Erythroblast (primary cell): Measurements from ENCODE around the gene C3orf85.

Source experiments
- DNase-seq, 2 experiments: peaks; one replicate each; lab custom pipeline; 2025; lab: John Stamatoyannopoulos, UW
- GATA1 ChIP-seq: IDR thresholded peaks from 2 replicates; pipeline ENCODE4 v1.6.1; 2011; ENCODE audit warnings: low read depth, mild to moderate bottlenecking, control low read depth, low read length, moderate library complexity
- POLR2A ChIP-seq: IDR thresholded peaks from 2 replicates; pipeline ENCODE4 v1.6.1; 2011; ENCODE audit warnings: mild to moderate bottlenecking, low read length

C3orf85 gene

GRCh38 chr3:109176726-109177125 is 40.2 kb downstream of the C3orf85 start:
- no peak for DNase-seq

GRCh38 chr3:109177908-109178307 is 41.4 kb downstream of the C3orf85 start:
- TF ChIP-seq GATA1 (no peak), POLR2A (no peak)
- no peak for DNase-seq

More at GRCh38 chr3:109176726-109177125, 40.2 kb downstream of the C3orf85 start:
- no peak for TF ChIP-seq POLR2A
- TF ChIP-seq GATA1 = no peak

- no peak for TF ChIP-seq POLR2A
- no peak for TF ChIP-seq GATA1
- DNase-seq = no peak
These were observed 42.2 kb downstream of the C3orf85 start for GRCh38 chr3:109178708-109179107.

DNA sequence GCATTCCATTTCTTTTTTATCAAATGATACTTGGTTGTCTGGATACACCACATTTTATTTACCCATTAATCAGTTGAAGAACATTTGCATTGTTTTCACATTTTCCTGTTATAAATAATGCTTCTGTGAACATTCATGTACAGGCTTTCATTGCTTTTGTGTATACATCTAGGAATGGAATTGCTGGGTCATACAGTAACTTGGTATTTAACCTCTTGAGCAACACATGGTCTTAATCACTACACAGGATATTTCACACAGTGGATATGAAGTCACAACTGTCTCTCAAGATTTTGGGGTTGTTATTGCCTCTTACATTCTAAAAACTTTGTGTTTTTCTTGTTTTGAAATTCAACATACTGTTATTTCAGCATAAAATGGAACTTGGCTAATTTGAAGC is 48.2 kb downstream of the C3orf85 start:
- TF ChIP-seq POLR2A = no peak
- TF ChIP-seq GATA1 = no peak
- DNase-seq = no peak

- DNase-seq = no peak
- TF ChIP-seq POLR2A (no peak), GATA1 (no peak)
These were observed 50.9 kb downstream of the C3orf85 start for GRCh38 chr3:109187390-109187789.

GRCh38 chr3:109188741-109189140 is 52.2 kb downstream of the C3orf85 start:
- no peak for DNase-seq
- no peak for TF ChIP-seq POLR2A
- no peak for TF ChIP-seq GATA1

DNA sequence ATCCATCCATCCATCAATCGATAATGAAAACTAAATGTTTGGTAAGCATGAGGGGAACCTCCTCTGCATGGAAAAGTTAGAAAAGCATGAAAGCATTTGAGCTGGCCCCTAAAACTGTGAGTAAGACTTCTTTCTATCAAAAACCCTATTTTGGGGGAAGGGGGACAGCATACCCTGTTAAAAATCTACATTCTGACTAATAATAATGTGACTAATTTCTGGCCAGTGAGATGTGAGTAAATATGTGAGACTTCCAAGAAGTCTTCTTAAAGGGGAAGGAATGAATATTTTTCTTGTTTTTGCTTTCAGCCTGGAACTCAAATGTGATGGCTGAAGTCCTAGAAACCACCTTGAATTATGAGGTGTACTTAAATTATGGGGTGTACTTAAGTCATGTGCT is 54.9 kb downstream of the C3orf85 start:
- TF ChIP-seq GATA1 (no peak), POLR2A (no peak)
- no peak for DNase-seq

- TF ChIP-seq GATA1 = no peak
- TF ChIP-seq POLR2A = no peak
These were observed 59.3 kb downstream of the C3orf85 start for GRCh38 chr3:109195815-109196214.

More at GRCh38 chr3:109195815-109196214, 59.3 kb downstream of the C3orf85 start:
- no peak for DNase-seq
